ENCODE results near the gene C5orf47.
A peak's percentile ranks its signal among the peaks of the same experiment; 100 is the strongest.

Gene C5orf47

GRCh38 chr5:173954671-173955521 is 34.1 kb upstream of the C5orf47 start:
- Histone ChIP-seq H3K9me3 (replicated peaks; ENCODE audit: insufficient read depth, low read length) (no peaks in the 10 kb centered on the region), H3K27me3 (replicated peaks; ENCODE audit: insufficient read depth, low read length) (no peaks in the 10 kb centered on the region), H3K9ac (ENCODE audit: low read length) (no peak overlapping the region), H2AFZ (ENCODE audit: low read length) (no peak overlapping the region), H3K79me2 (ENCODE audit: low read length) (peaks cover 82% of the 10 kb centered on the region), H3K27ac (ENCODE audit: low read length) (peak overlapping the region; percentile 51; the same call in 1 of the 2 replicates), H3K9me2 (replicated peaks; ENCODE audit: insufficient read depth, low read length) (no peaks in the 10 kb centered on the region), H3K4me3 (ENCODE audit: low read length) (no peak overlapping the region), H3K36me3 (replicated peaks; ENCODE audit: insufficient read depth, low read length) (peaks cover 47% of the 10 kb centered on the region), H3K4me1 (ENCODE audit: low read length) (peaks cover 43% of the 10 kb centered on the region), H3F3A (ENCODE audit: insufficient read depth, low read length) (peaks cover 37% of the 10 kb centered on the region), H3K4me2 (ENCODE audit: low read depth, low read length) (0 out of 2 replicates have a peak overlapping the region, but pooled peaks have one; percentile 1), H4K20me1 (ENCODE audit: insufficient read depth, low read length) (no peaks in the 10 kb centered on the region)
- TF ChIP-seq EZH2 (optimal IDR thresholded peaks at IDR 0.05; ENCODE audit: low read depth, low read length): no peak
- no peak for TF ChIP-seq EZH2phosphoT487 (IDR thresholded peaks at IDR 0.05; ENCODE audit: low read length)
- TF ChIP-seq CTCF (IDR thresholded peaks at IDR 0.05; ENCODE audit: low read length): no peak
- DNase-seq: peak; percentile 23

GRCh38 chr5:173960986-173961385 is 28.0 kb upstream of the C5orf47 start:
- no peak overlapping the region for H3K9ac ChIP-seq (ENCODE audit: low read length)
- no peak for TF ChIP-seq EZH2phosphoT487 (IDR thresholded peaks at IDR 0.05; ENCODE audit: low read length)
- no peak for TF ChIP-seq EZH2 (optimal IDR thresholded peaks at IDR 0.05; ENCODE audit: low read depth, low read length)
- TF ChIP-seq CTCF (IDR thresholded peaks at IDR 0.05; ENCODE audit: low read length): no peak

GRCh38 chr5:173961418-173961817 is 27.6 kb upstream of the C5orf47 start:
- no peaks in the 10 kb centered on the region for H3K4me1 ChIP-seq (ENCODE audit: low read length)
- no peaks in the 10 kb centered on the region for H3K9me3 ChIP-seq (replicated peaks; ENCODE audit: insufficient read depth, low read length)
- no peak for DNase-seq
- no peaks in the 10 kb centered on the region for H3K9me2 ChIP-seq (replicated peaks; ENCODE audit: insufficient read depth, low read length)
- H3K27ac ChIP-seq (ENCODE audit: low read length): no peak overlapping the region
- H2AFZ ChIP-seq (ENCODE audit: low read length): no peak overlapping the region
- H3K9ac ChIP-seq (ENCODE audit: low read length): no peak overlapping the region
- H3K79me2 ChIP-seq (ENCODE audit: low read length): peaks cover 22% of the 10 kb centered on the region
- H4K20me1 ChIP-seq (ENCODE audit: insufficient read depth, low read length): no peaks in the 10 kb centered on the region
- TF ChIP-seq EZH2 (optimal IDR thresholded peaks at IDR 0.05; ENCODE audit: low read depth, low read length): no peak
- TF ChIP-seq CTCF (IDR thresholded peaks at IDR 0.05; ENCODE audit: low read length): no peak
- no peak for TF ChIP-seq EZH2phosphoT487 (IDR thresholded peaks at IDR 0.05; ENCODE audit: low read length)
- H3F3A ChIP-seq (ENCODE audit: insufficient read depth, low read length): peaks cover 31% of the 10 kb centered on the region
- H3K27me3 ChIP-seq (replicated peaks; ENCODE audit: insufficient read depth, low read length): no peaks in the 10 kb centered on the region
- H3K36me3 ChIP-seq (replicated peaks; ENCODE audit: insufficient read depth, low read length): peaks cover 8% of the 10 kb centered on the region; the same call in 1 of the 2 replicates
- H3K4me3 ChIP-seq (ENCODE audit: low read length): no peak overlapping the region
- H3K4me2 ChIP-seq (ENCODE audit: low read depth, low read length): no peak overlapping the region

More at GRCh38 chr5:173960986-173961385, 28.0 kb upstream of the C5orf47 start:
- no peaks in the 10 kb centered on the region for H3K4me1 ChIP-seq (ENCODE audit: low read length)
- peaks cover 25% of the 10 kb centered on the region for H3K79me2 ChIP-seq (ENCODE audit: low read length)
- no peak overlapping the region for H3K4me3 ChIP-seq (ENCODE audit: low read length)
- H2AFZ ChIP-seq (ENCODE audit: low read length): no peak overlapping the region
- no peaks in the 10 kb centered on the region for H4K20me1 ChIP-seq (ENCODE audit: insufficient read depth, low read length)
- peaks cover 31% of the 10 kb centered on the region for H3F3A ChIP-seq (ENCODE audit: insufficient read depth, low read length)
- no peak for DNase-seq
- peaks cover 10% of the 10 kb centered on the region; the same call in 1 of the 2 replicates for H3K36me3 ChIP-seq (replicated peaks; ENCODE audit: insufficient read depth, low read length)
- no peaks in the 10 kb centered on the region for H3K27me3 ChIP-seq (replicated peaks; ENCODE audit: insufficient read depth, low read length)
- H3K9me2 ChIP-seq (replicated peaks; ENCODE audit: insufficient read depth, low read length): no peaks in the 10 kb centered on the region
- no peaks in the 10 kb centered on the region for H3K9me3 ChIP-seq (replicated peaks; ENCODE audit: insufficient read depth, low read length)
- H3K27ac ChIP-seq (ENCODE audit: low read length): no peak overlapping the region
- no peak overlapping the region for H3K4me2 ChIP-seq (ENCODE audit: low read depth, low read length)
